Tibial nerve (tissue), 4 donors: Measurements from ENCODE around the gene GCKR. TPM values are rescaled to one million over a fixed set of nuclear protein-coding genes. Genes with fewer than 3 reads are reported as not detected.

Experiments used
- DNase-seq, 2 donors: peaks; one replicate each; pipeline ENCODE4 v3.0.0-alpha.2; 2019; ENCODE audit warnings: low spot score in 2 of 2
- H3K27ac ChIP-seq, 4 donors: fragments of 200-600 bp; sonication (generic) in 3 of 4; one replicate each; pipeline ENCODE4 v1.5.1; 2017 to 2019; ENCODE audit warnings: mild to moderate bottlenecking in 1 of 4
- H3K27me3 ChIP-seq, 2 donors: fragments of 200-600 bp; sonication (generic) in 1 of 2; one replicate each; pipeline versions ENCODE4 v1.5.1 to v1.6.0; 2017 to 2019
- H3K36me3 ChIP-seq, 3 donors: fragments of 200-600 bp; sonication (generic); one replicate each; pipeline ENCODE4 v1.5.1; 2018 to 2019
- H3K4me1 ChIP-seq, 4 donors: fragments of 200-600 bp; sonication (generic) in 3 of 4; one replicate each; pipeline ENCODE4 v1.5.1; 2017 to 2019
- H3K4me3 ChIP-seq, 4 donors: fragments of 200-600 bp; sonication (generic) in 3 of 4; one replicate each; pipeline ENCODE4 v1.5.1; 2017 to 2019; ENCODE audit warnings: mild to moderate bottlenecking in 1 of 4, moderate library complexity in 1 of 4
- H3K9me3 ChIP-seq, 4 donors: fragments of 200-600 bp; sonication (generic) in 3 of 4; one replicate each; pipeline ENCODE4 v1.5.1; 2017 to 2019
- CTCF ChIP-seq, 5 experiments: fragments of 200-600 bp in 3 of 5; fragments of 450-650 bp in 2 of 5; sonication (generic) in 3 of 5; IDR thresholded peaks; one replicate each; pipeline ENCODE4 v1.5.1; 2016 to 2019; ENCODE audit warnings: antibody characterized with exemption in 5 of 5, mild to moderate bottlenecking in 3 of 5, moderate library complexity in 2 of 5
- EP300 ChIP-seq, 2 donors: sonication (generic); formaldehyde crosslinking; IDR thresholded peaks; one replicate each; pipeline ENCODE4 v1.6.1; 2017; ENCODE audit warnings: antibody characterized with exemption in 2 of 2, mild to moderate bottlenecking in 1 of 2
- POLR2A ChIP-seq, 2 donors: fragments of 450-650 bp; IDR thresholded peaks; one replicate each; pipeline ENCODE4 v1.6.1; 2017; ENCODE audit warnings: antibody characterized with exemption in 2 of 2, mild to moderate bottlenecking in 2 of 2, moderate library complexity in 2 of 2
- WGBS, 2 donors: methylation state at CpG; one replicate each; pipeline ENCODE4 v1.1.5; 2018; 5-methylcytosine and 5-hydroxymethylcytosine counted together
- total RNA-seq, 4 donors: library from RNA; depleted of rRNA; stranded (reverse); fragments of >200 nt; gene quantifications; one replicate each; pipeline ENCODE4 v1.1.0, GENCODE V29; 2016

The GCKR gene
- total RNA-seq, 4 donors from 2014 or later = not detected

GRCh38 chr2:27506587-27506986, 9.9 kb downstream of the GCKR start:
- no peaks in the 10 kb centered on the region for H3K27me3 ChIP-seq

DNA sequence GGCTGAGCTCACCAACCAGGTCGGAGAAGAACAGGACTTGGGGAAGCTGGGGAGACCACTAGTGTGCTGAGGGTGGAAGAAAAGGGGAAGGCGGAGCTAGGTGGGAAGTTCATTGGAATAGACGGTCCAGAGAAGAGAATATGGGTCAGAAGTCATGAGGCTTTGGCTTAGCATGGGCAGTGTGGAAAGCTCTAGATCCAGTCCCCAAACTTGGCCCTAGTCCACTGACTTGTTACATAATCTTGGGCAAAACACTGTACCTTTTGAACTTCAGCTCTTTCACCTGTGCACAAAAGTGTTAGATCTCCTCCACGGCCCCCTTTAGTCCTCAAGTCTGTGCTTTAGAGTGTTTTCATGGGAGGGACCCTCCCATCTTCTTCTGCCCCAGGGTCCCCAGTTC, 10.7 kb downstream of the GCKR start:
- H3K27ac ChIP-seq = no peak overlapping the region
- WGBS, 2 donors = 71 to 72% methylated on average over 4 of the region's 4 CpGs
- no peaks in the 10 kb centered on the region for H3K36me3 ChIP-seq
- H3K4me3 ChIP-seq = no peak overlapping the region
- TF ChIP-seq POLR2A (IDR thresholded peaks at IDR 0.05) = no peak
- TF ChIP-seq CTCF (IDR thresholded peaks at IDR 0.05) = no peak
- no peak for TF ChIP-seq EP300 (IDR thresholded peaks at IDR 0.05)
- no peak for DNase-seq
- no peaks in the 10 kb centered on the region for H3K27me3 ChIP-seq
- H3K9me3 ChIP-seq = no peaks in the 10 kb centered on the region
- no peaks in the 10 kb centered on the region for H3K4me1 ChIP-seq

More at GRCh38 chr2:27506587-27506986, 9.9 kb downstream of the GCKR start:
- TF ChIP-seq EP300 (IDR thresholded peaks at IDR 0.05) (no peak), CTCF (IDR thresholded peaks at IDR 0.05) (no peak), POLR2A (IDR thresholded peaks at IDR 0.05) (no peak)
- no peak overlapping the region for H3K27ac ChIP-seq
- no peaks in the 10 kb centered on the region for H3K9me3 ChIP-seq
- H3K4me3 ChIP-seq = no peak overlapping the region
- H3K4me1 ChIP-seq = no peaks in the 10 kb centered on the region
- DNase-seq = no peak
- H3K36me3 ChIP-seq = no peaks in the 10 kb centered on the region
- WGBS, 2 donors = 87 to 89% methylated on average over 6 of the region's 6 CpGs

DNA sequence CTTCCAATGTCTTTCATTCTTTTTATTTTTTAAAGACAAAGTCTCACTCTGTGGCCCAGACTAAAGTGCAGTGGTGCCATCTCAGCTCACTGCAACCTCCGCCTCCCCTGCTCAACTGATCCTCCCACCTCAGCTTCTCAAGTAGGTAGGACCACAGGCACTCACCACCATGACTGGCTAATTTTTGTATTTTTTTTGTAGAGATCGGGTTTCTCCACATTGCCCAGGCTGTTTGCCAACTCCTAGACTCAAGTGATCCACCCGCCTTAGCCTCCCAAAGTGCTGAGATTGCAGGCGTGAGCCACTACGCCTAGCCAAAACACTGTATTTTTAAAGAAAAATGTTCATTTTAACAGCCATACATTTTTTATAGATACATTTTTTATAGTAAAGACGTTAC, 12.7 kb downstream of the GCKR start:
- Histone ChIP-seq H3K27me3 (no peaks in the 10 kb centered on the region), H3K27ac (no peak overlapping the region), H3K4me3 (no peak overlapping the region), H3K4me1 (no peaks in the 10 kb centered on the region), H3K36me3 (no peaks in the 10 kb centered on the region), H3K9me3 (no peaks in the 10 kb centered on the region)
- no peak for TF ChIP-seq POLR2A (IDR thresholded peaks at IDR 0.05)
- TF ChIP-seq EP300 (IDR thresholded peaks at IDR 0.05) = no peak
- no peak for TF ChIP-seq CTCF (IDR thresholded peaks at IDR 0.05)
- DNase-seq = no peak
- 42 to 47% methylated on average over 6 of the region's 6 CpGs for WGBS, 2 donors

GRCh38 chr2:27518113-27518781, 21.6 kb downstream of the GCKR start:
- H3K4me1 ChIP-seq = no peaks in the 10 kb centered on the region
- 76 to 79% methylated on average over 5 of the region's 5 CpGs for WGBS, 2 donors
- DNase-seq = no peak
- no peaks in the 10 kb centered on the region for H3K27me3 ChIP-seq
- no peak overlapping the region for H3K4me3 ChIP-seq
- TF ChIP-seq EP300 (IDR thresholded peaks at IDR 0.05) = no peak
- TF ChIP-seq CTCF (IDR thresholded peaks at IDR 0.05) = no peak
- no peak for TF ChIP-seq POLR2A (IDR thresholded peaks at IDR 0.05)
- H3K9me3 ChIP-seq = no peaks in the 10 kb centered on the region
- no peak overlapping the region for H3K27ac ChIP-seq
- no peaks in the 10 kb centered on the region for H3K36me3 ChIP-seq

DNA sequence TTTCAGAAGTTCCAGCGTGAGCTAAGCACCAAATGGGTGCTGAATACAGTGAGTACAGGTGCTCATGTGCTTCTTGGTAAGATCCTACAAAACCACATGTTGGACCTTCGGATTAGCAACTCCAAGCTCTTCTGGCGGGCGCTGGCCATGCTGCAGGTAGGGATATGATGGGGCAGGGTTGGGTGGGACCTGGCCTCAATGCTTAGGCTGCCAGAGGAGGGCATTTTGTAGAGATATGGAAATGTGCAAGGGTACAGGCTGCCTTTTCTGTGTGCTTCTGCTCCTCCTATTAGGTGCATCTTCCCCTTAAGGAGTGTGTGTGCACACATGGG, 22.1 kb downstream of the GCKR start:
- Histone ChIP-seq H3K4me3 (no peak overlapping the region), H3K27ac (no peak overlapping the region), H3K9me3 (no peaks in the 10 kb centered on the region), H3K4me1 (no peaks in the 10 kb centered on the region), H3K36me3 (no peaks in the 10 kb centered on the region), H3K27me3 (no peaks in the 10 kb centered on the region)
- WGBS, 2 donors = 89% methylated on average over 4 of the region's 4 CpGs
- no peak for DNase-seq
- no peak for TF ChIP-seq POLR2A (IDR thresholded peaks at IDR 0.05)
- TF ChIP-seq CTCF (IDR thresholded peaks at IDR 0.05) = no peak
- no peak for TF ChIP-seq EP300 (IDR thresholded peaks at IDR 0.05)
